ENCODE measurements around the gene THRSP.
"Not testable (repeated sequence)": the region's sequence is repeated elsewhere in the genome, so short reads cannot be mapped to it uniquely, and the experiment has no call there.

THRSP gene

GRCh38 chr11:78050964-78051831 lies 12.5 kb upstream of the THRSP start:
- POLR2A ChIA-PET (ENCODE audit: low non-redundant PET), result no interaction called here
- no peak for DNase-seq (ENCODE audit: low spot score)
- CTCF ChIA-PET, result no interaction called here
- TF ChIP-seq CTCF (conservative IDR thresholded peaks at IDR 0.05; ENCODE audit: low read depth), result no peak
- peak overlapping the region; percentile 26; the same call in 1 of the 2 replicates for H3K27ac ChIP-seq

- no peak for TF ChIP-seq CTCF (conservative IDR thresholded peaks at IDR 0.05; ENCODE audit: low read depth)
- no peak for DNase-seq (ENCODE audit: low spot score)
- CTCF ChIA-PET, result interaction anchor here (0.6 to 1.1 kb wide), 2 partner anchors 510 to 542 kb away, joined by 5 to 6 read pairs; no protein-coding TSS in a partner anchor
- POLR2A ChIA-PET (ENCODE audit: low non-redundant PET), result no interaction called here
- H3K27ac ChIP-seq, result no peak overlapping the region
These were observed 8.7 kb upstream of the THRSP start for GRCh38 chr11:78054971-78055370.

- H3K27ac ChIP-seq, result no peak overlapping the region
- no peak for DNase-seq (ENCODE audit: low spot score)
- ChIA-PET POLR2A (ENCODE audit: low non-redundant PET) (no interaction called here), CTCF (no interaction called here)
- no peak for TF ChIP-seq CTCF (conservative IDR thresholded peaks at IDR 0.05; ENCODE audit: low read depth)
These were observed 7.6 kb upstream of the THRSP start for GRCh38 chr11:78056093-78056492.

- ChIA-PET POLR2A (ENCODE audit: low non-redundant PET) (no interaction called here), CTCF (no interaction called here)
- DNase-seq (ENCODE audit: low spot score), result no peak
- no peak overlapping the region for H3K27ac ChIP-seq
- no peak for TF ChIP-seq CTCF (conservative IDR thresholded peaks at IDR 0.05; ENCODE audit: low read depth)
These were observed 6.1 kb upstream of the THRSP start for GRCh38 chr11:78057462-78058055.

- H3K27ac ChIP-seq; CTCF ChIA-PET; POLR2A ChIA-PET (ENCODE audit: low non-redundant PET); DNase-seq (ENCODE audit: low spot score): not testable (repeated sequence)
These were observed 3.8 kb upstream of the THRSP start for GRCh38 chr11:78059749-78060328.

GRCh38 chr11:78060533-78060932 lies 3.1 kb upstream of the THRSP start:
- no peak for TF ChIP-seq CTCF (conservative IDR thresholded peaks at IDR 0.05; ENCODE audit: low read depth)
- POLR2A ChIA-PET (ENCODE audit: low non-redundant PET), result no interaction called here
- H3K27ac ChIP-seq, result no peak overlapping the region
- no peak for DNase-seq (ENCODE audit: low spot score)
- CTCF ChIA-PET, result interaction anchor here (0.6 kb wide), 1 partner anchor 197 kb away, joined by 3 read pairs; no protein-coding TSS in a partner anchor
